ENCODE measurements around the gene NKTR. TPM values are rescaled to one million over a fixed set of nuclear protein-coding genes. Genes with fewer than 3 reads are reported as not detected.

Gene NKTR
- total and polyA plus RNA-seq, 2 of the 13 experiments (the other 11 are each of a cell fraction or from before 2014, with no cell fraction given) = 41.3 to 59.6 TPM

DNA sequence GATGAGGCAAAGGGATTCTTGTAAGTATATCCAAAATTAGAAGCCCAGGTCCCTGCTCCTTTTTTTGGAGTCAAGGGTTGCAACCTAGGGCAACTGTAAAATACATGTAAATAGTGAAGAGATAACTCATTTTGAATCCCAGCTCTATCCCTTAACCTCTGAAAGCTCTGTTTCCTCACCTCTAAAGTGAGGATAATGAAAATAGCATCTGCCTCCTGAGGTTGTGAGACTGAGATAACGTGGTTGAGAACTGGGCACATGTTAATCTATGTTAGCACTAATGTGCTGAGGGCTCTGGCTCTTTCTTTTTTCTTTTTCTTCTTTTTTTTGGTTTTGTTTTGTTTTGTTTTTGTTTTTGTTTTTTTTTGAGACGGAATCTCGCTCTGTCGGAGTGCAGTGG is 4.8 kb upstream of the NKTR start:
- Histone ChIP-seq H3K4me1 (ENCODE audit: insufficient read depth, low read length) (peaks cover 28% of the 10 kb centered on the region), H3K79me2 (ENCODE audit: insufficient read depth, low read length) (peaks cover 19% of the 10 kb centered on the region), H2AFZ (ENCODE audit: low read length) (no peak overlapping the region), H3K4me3 (replicated peaks in 1 of 3; ENCODE audit: insufficient read depth in 1 of 3, low read depth in 2 of 3, low read length in 3 of 3) (no peak overlapping the region), H4K20me1 (ENCODE audit: insufficient read depth, low read length) (no peaks in the 10 kb centered on the region), H3K27me3 (ENCODE audit: control insufficient read depth in 1 of 2, insufficient read depth in 2 of 2, low read length in 2 of 2) (no peaks in the 10 kb centered on the region; a peak in 1 of 5 replicates), H3K36me3 (replicated peaks in 1 of 2; ENCODE audit: control insufficient read depth in 1 of 2, insufficient read depth in 2 of 2, low read length in 2 of 2) (peaks cover 0 to 14% of the 10 kb centered on the region in 2 experiments; a peak in 3 of 5 replicates), H3K9ac (ENCODE audit: insufficient read depth, low read depth, low read length) (no peak overlapping the region), H3K4me2 (ENCODE audit: low read depth, low read length) (no peak overlapping the region), H3K9me3 (ENCODE audit: low read length) (no peaks in the 10 kb centered on the region), H3K27ac (ENCODE audit: extremely low read length, insufficient read depth, low read length) (no peak overlapping the region)
- BruUV-seq (replicated peaks) = no TSS peak
- 93% methylated on average over 4 of the region's 4 CpGs for WGBS (ENCODE audit: low lambda C conversion rate)
- DNase-seq (ENCODE audit: low spot score) (no peak), ATAC-seq (no peak), FAIRE-seq (no peak)
- CTCF ChIA-PET (ENCODE audit: low intra/inter-chr PET ratio, low total read pairs) = no interaction called here
- in situ Hi-C loops (cut with HindIII; ENCODE audit: extremely low pct_ligation_motif_present, low pct_unique_long_range_greater_than_20kb) (no loop called here), intact Hi-C loops (cut with micrococcal nuclease; ENCODE audit: unreplicated experiment) (no loop called here)
- TF ChIP-seq THAP11 (CRISPR knock-in tag; IDR thresholded peaks at IDR 0.05) (no peak), ZNF496 (CRISPR knock-in tag; IDR thresholded peaks at IDR 0.05; ENCODE audit: insufficient replicate concordance) (no peak), SRF (IDR thresholded peaks at IDR 0.05; ENCODE audit: low read depth, low read length) (no peak), KAT8 (CRISPR knock-in tag; IDR thresholded peaks at IDR 0.05) (no peak), ZNF446 (CRISPR knock-in tag; IDR thresholded peaks at IDR 0.05) (no peak), ZNF317 (CRISPR knock-in tag; IDR thresholded peaks at IDR 0.05) (no peak), ZNF720 (CRISPR knock-in tag; IDR thresholded peaks at IDR 0.05) (no peak), ZNF3 (CRISPR knock-in tag; IDR thresholded peaks at IDR 0.05) (no peak), TMF1 (CRISPR knock-in tag; IDR thresholded peaks at IDR 0.05; ENCODE audit: low read depth) (no peak), POLR2G (IDR thresholded peaks at IDR 0.05; ENCODE audit: low read depth, low read length) (no peak), ZNF207 (IDR thresholded peaks at IDR 0.05; ENCODE audit: borderline replicate concordance) (no peak), ETV5 (CRISPR knock-in tag; IDR thresholded peaks at IDR 0.05; ENCODE audit: borderline replicate concordance) (no peak), RAD21 (CRISPR knock-in tag; IDR thresholded peaks at IDR 0.05) (no peak), DMAP1 (CRISPR knock-in tag; IDR thresholded peaks at IDR 0.05) (no peak)
- TF ChIP-seq, protein P1, sequence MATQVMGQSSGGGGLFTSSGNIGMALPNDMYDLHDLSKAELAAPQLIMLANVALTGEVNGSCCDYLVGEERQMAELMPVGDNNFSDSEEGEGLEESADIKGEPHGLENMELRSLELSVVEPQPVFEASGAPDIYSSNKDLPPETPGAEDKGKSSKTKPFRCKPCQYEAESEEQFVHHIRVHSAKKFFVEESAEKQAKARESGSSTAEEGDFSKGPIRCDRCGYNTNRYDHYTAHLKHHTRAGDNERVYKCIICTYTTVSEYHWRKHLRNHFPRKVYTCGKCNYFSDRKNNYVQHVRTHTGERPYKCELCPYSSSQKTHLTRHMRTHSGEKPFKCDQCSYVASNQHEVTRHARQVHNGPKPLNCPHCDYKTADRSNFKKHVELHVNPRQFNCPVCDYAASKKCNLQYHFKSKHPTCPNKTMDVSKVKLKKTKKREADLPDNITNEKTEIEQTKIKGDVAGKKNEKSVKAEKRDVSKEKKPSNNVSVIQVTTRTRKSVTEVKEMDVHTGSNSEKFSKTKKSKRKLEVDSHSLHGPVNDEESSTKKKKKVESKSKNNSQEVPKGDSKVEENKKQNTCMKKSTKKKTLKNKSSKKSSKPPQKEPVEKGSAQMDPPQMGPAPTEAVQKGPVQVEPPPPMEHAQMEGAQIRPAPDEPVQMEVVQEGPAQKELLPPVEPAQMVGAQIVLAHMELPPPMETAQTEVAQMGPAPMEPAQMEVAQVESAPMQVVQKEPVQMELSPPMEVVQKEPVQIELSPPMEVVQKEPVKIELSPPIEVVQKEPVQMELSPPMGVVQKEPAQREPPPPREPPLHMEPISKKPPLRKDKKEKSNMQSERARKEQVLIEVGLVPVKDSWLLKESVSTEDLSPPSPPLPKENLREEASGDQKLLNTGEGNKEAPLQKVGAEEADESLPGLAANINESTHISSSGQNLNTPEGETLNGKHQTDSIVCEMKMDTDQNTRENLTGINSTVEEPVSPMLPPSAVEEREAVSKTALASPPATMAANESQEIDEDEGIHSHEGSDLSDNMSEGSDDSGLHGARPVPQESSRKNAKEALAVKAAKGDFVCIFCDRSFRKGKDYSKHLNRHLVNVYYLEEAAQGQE (IDR thresholded peaks at IDR 0.05; ENCODE audit: borderline replicate concordance in 1 of 2, low read depth in 1 of 2, low read length in 2 of 2) = no peak
- TF ChIP-seq, protein P2, sequence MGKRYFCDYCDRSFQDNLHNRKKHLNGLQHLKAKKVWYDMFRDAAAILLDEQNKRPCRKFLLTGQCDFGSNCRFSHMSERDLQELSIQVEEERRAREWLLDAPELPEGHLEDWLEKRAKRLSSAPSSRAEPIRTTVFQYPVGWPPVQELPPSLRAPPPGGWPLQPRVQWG (CRISPR knock-in tag; IDR thresholded peaks at IDR 0.05; ENCODE audit: borderline replicate concordance, low read depth) = no peak
- TF ChIP-seq, protein P3, sequence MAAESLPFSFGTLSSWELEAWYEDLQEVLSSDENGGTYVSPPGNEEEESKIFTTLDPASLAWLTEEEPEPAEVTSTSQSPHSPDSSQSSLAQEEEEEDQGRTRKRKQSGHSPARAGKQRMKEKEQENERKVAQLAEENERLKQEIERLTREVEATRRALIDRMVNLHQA (CRISPR knock-in tag; IDR thresholded peaks at IDR 0.05) = no peak
- TF ChIP-seq, protein P4, sequence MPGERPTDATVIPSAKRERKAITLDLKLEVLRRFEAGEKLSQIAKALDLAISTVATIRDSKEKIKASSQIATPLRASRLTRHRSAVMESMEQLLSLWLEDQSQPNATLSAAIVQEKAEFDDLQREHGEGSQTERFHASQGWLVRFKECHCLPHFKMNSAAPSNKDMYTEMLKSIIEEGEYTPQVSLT (CRISPR knock-in tag; IDR thresholded peaks at IDR 0.05; ENCODE audit: borderline replicate concordance, low read depth) = no peak
- TF ChIP-seq, protein P5, sequence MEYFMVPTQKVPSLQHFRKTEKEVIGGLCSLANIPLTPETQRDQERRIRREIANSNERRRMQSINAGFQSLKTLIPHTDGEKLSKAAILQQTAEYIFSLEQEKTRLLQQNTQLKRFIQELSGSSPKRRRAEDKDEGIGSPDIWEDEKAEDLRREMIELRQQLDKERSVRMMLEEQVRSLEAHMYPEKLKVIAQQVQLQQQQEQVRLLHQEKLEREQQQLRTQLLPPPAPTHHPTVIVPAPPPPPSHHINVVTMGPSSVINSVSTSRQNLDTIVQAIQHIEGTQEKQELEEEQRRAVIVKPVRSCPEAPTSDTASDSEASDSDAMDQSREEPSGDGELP (IDR thresholded peaks at IDR 0.05; ENCODE audit: borderline replicate concordance, low read depth) = no peak
- POLR2A ChIA-PET = no interaction called here
